Activated CD4-positive, alpha-beta T cell treated with anti-CD3 and anti-CD28 coated beads, Interleukin-2, amount 10 ng/mL, durations not matched to agents 7 days and 5 days (primary cell): ENCODE measurements around the gene CTDNEP1. TPM values are rescaled to one million over a fixed set of nuclear protein-coding genes. Genes with fewer than 3 reads are reported as not detected.

Experiments used
- CTCF ChIA-PET: fragments of 350-600 bp; sonication (Branson Sonifier 250); formaldehyde crosslinking; loops from one replicate; lab custom pipeline; 2021; ENCODE audit warnings: antibody characterized with exemption; lab: Charles Lee
- POLR2A ChIA-PET: fragments of 350-600 bp; sonication (Branson Sonifier 250); formaldehyde crosslinking; loops from one replicate; lab custom pipeline; 2021; ENCODE audit warnings: antibody characterized with exemption; lab: Charles Lee
- DNase-seq: peaks from one replicate; pipeline ENCODE4 v3.0.0-alpha.2; 2020
- H3K27ac Mint-ChIP-seq: one replicate; pipeline ENCODE4 v1.8.0; 2021; ENCODE audit warnings: mild to moderate bottlenecking, moderate library complexity, mixed read lengths
- H3K27me3 Mint-ChIP-seq: one replicate; pipeline ENCODE4 v1.8.0; 2021; ENCODE audit warnings: mixed read lengths
- H3K36me3 Mint-ChIP-seq: one replicate; pipeline ENCODE4 v1.8.0; 2021; ENCODE audit warnings: low read depth, mixed read lengths
- H3K4me1 Mint-ChIP-seq: one replicate; pipeline ENCODE4 v1.8.0; 2021; ENCODE audit warnings: mixed read lengths
- H3K4me3 Mint-ChIP-seq: one replicate; pipeline ENCODE4 v1.8.0; 2021; ENCODE audit warnings: mild to moderate bottlenecking, moderate library complexity, mixed read lengths
- H3K9me3 Mint-ChIP-seq: one replicate; pipeline ENCODE4 v1.8.0; 2021; ENCODE audit warnings: mixed read lengths
- total RNA-seq, 2 experiments: library from RNA; stranded (reverse); gene quantifications; one replicate each; pipeline ENCODE4 v1.2.3, GENCODE V29; 2021

CTDNEP1 gene
- total RNA-seq, 2 experiments from 2014 or later, result 168 to 183 TPM

- POLR2A ChIA-PET, result no interaction called here
- H3K4me3 Mint-ChIP-seq, result peak overlapping the region; percentile 77
- CTCF ChIA-PET, result interaction anchor here (0.6 to 2.0 kb wide), 4 partner anchors 10 to 170 kb away, joined by 3 to 5 read pairs (median 4); no protein-coding TSS in a partner anchor
Measured at GRCh38 chr17:7215652-7216180, 35.8 kb downstream of the CTDNEP1 start.

GRCh38 chr17:7215136-7215638 is 36.3 kb downstream of the CTDNEP1 start:
- ChIA-PET CTCF (interaction anchor here (0.9 to 2.0 kb wide), 6 partner anchors 9 to 169 kb away, joined by 3 to 7 read pairs (median 4); partner anchors contain the start of gene DVL2), POLR2A (no interaction called here)
- no peaks in the 10 kb centered on the region for H3K9me3 Mint-ChIP-seq
- H3K4me1 Mint-ChIP-seq, result peaks cover 67% of the 10 kb centered on the region
- no peak for DNase-seq
- peaks cover 10% of the 10 kb centered on the region for H3K27me3 Mint-ChIP-seq
- H3K27ac Mint-ChIP-seq, result peak overlapping the region; percentile 89
- H3K4me3 Mint-ChIP-seq, result peak overlapping the region; percentile 77
- H3K36me3 Mint-ChIP-seq, result no peaks in the 10 kb centered on the region

More at GRCh38 chr17:7215652-7216180, 35.8 kb downstream of the CTDNEP1 start:
- Mint-ChIP-seq H3K27ac (peak overlapping the region; percentile 31), H3K27me3 (peaks cover 9% of the 10 kb centered on the region), H3K36me3 (peaks cover under 1% of the 10 kb centered on the region), H3K9me3 (no peaks in the 10 kb centered on the region), H3K4me1 (peaks cover 71% of the 10 kb centered on the region)
- no peak for DNase-seq

GRCh38 chr17:7214300-7215135 is 37.0 kb downstream of the CTDNEP1 start:
- Mint-ChIP-seq H3K4me1 (peaks cover 68% of the 10 kb centered on the region), H3K27ac (peak overlapping the region; percentile 89), H3K4me3 (peak overlapping the region; percentile 77), H3K27me3 (peaks cover 15% of the 10 kb centered on the region), H3K9me3 (no peaks in the 10 kb centered on the region), H3K36me3 (no peaks in the 10 kb centered on the region)
- CTCF ChIA-PET, result interaction anchor here (0.7 to 2.0 kb wide), 11 partner anchors 10 to 194 kb away, joined by 3 to 7 read pairs (median 3); partner anchors contain the start of genes DVL2 and PHF23
- POLR2A ChIA-PET, result no interaction called here
- peak; percentile 99 for DNase-seq

DNA sequence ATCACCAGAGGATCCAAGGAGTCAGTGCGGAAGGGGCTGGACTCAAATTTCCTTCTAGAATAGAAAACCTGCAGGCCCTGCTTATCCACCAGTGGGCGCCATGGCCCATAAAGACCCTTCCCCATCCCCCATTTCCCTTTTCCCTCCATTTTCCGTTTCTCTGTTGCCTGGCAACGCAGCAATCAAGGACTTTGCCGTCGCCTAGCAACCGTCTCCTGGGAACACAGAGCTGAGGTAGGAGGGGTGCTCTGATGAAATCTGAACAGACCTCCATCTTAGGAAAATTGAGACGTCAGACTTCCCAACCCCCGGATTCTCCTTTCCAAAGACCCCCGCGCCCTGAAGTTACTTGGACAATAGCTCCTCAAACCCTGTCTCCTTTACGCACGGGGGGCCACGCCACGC is 37.6 kb downstream of the CTDNEP1 start:
- Mint-ChIP-seq H3K4me1 (peaks cover 62% of the 10 kb centered on the region), H3K9me3 (no peaks in the 10 kb centered on the region), H3K36me3 (no peaks in the 10 kb centered on the region), H3K27me3 (peaks cover 15% of the 10 kb centered on the region), H3K27ac (peak overlapping the region; percentile 89), H3K4me3 (peak overlapping the region; percentile 77)
- peak; percentile 81 for DNase-seq
- CTCF ChIA-PET, result interaction anchor here (0.7 to 2.0 kb wide), 9 partner anchors 10 to 193 kb away, joined by 3 to 7 read pairs (median 3); partner anchors contain the start of genes DVL2 and PHF23
- POLR2A ChIA-PET, result no interaction called here

DNA sequence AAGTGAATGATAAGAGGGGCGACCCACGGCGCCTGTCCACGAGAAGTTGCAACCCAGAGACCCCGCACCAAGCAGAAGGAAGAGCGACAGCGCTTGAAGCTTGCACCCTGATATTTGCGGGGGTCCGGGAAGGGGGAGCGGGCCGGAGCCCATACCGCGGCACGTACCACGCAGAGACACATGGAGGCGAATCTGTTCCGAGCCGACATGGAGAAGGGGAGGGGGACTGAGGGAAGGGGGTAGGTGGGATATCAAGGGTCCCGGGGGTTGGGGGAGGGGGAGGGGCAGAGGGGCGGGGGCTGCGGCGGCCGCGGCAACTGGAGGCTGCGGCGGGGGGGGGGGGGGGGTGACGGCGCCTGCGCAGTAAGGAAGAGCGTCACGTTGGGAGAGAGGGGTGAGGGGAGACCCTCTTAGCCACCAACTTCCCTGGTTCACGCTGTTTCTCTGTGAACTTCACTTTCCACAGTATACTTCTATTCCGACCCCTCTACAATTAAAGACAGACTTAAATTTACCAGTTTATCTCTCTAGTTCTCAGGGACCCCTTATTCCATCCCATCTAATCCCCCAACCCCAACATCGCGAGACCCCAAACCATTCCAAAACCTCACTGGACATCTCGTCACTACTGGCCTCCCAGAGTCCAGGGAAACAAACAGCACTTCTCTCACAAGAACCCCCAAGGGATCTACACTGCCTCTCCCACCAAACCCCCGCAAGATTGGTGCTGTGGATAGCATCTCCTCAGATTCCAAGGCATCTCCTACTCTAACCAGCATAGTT is 39.9 kb downstream of the CTDNEP1 start:
- Mint-ChIP-seq H3K36me3 (no peaks in the 10 kb centered on the region), H3K4me1 (peaks cover 48% of the 10 kb centered on the region), H3K27ac (no peak overlapping the region), H3K9me3 (no peaks in the 10 kb centered on the region), H3K27me3 (peaks cover 15% of the 10 kb centered on the region), H3K4me3 (no peak overlapping the region)
- no peak for DNase-seq
- ChIA-PET POLR2A (no interaction called here), CTCF (no interaction called here)

DNA sequence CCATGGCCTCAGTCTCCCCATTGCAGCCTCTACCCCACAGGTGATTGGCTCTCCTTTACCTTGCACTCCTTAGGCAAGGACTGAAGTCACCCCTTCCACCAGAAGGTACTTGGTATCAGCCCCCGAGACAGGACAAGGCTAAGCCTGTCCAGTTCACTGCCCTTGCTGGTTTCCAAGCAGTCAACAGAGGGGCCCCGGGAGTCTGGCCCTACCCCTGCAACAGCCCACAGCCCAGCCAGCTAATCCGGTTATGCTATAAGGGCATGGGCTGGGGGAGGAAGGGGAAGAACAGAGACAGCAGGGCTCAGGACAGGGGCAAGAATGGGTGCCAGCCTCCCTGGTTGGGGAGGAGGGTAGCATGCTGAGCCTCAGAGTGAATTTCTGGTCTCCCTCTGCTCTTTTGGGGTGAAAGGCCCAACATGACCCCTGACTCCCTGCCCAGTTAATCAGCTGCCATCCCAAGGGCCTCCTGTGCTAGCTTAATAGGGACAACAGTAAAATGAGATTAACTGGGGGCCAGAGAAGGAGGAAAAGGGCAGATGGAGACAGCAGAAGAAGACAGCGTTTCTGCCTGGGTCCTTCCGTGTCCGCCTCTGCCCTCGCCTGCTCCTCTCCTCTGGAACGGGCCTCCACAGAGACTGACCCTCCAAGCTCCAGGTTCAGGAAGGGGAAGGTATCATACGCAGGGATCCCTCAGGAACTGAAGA is 42.6 kb downstream of the CTDNEP1 start:
- H3K9me3 Mint-ChIP-seq, result no peaks in the 10 kb centered on the region
- H3K4me1 Mint-ChIP-seq, result peaks cover 49% of the 10 kb centered on the region
- no peak overlapping the region for H3K4me3 Mint-ChIP-seq
- H3K27ac Mint-ChIP-seq, result no peak overlapping the region
- ChIA-PET POLR2A (no interaction called here), CTCF (interaction anchor here (1.5 kb wide), 1 partner anchor 10 kb away, joined by 3 read pairs; no protein-coding TSS in a partner anchor)
- peaks cover 15% of the 10 kb centered on the region for H3K27me3 Mint-ChIP-seq
- no peak for DNase-seq
- H3K36me3 Mint-ChIP-seq, result no peaks in the 10 kb centered on the region

GRCh38 chr17:7208027-7208571 is 43.4 kb downstream of the CTDNEP1 start:
- H3K4me3 Mint-ChIP-seq, result no peak overlapping the region
- POLR2A ChIA-PET, result no interaction called here

GRCh38 chr17:7207120-7208001 is 44.2 kb downstream of the CTDNEP1 start:
- Mint-ChIP-seq H3K9me3 (no peaks in the 10 kb centered on the region), H3K36me3 (peaks cover 2% of the 10 kb centered on the region), H3K27me3 (peaks cover 14% of the 10 kb centered on the region), H3K4me1 (peaks cover 45% of the 10 kb centered on the region), H3K27ac (no peak overlapping the region), H3K4me3 (no peak overlapping the region)
- ChIA-PET POLR2A (no interaction called here), CTCF (interaction anchor here (0.7 to 1.6 kb wide), 5 partner anchors 11 to 129 kb away, joined by 3 to 4 read pairs (median 3); partner anchors contain the start of gene ACAP1)
- no peak for DNase-seq

More at GRCh38 chr17:7208027-7208571, 43.4 kb downstream of the CTDNEP1 start:
- Mint-ChIP-seq H3K4me1 (peaks cover 47% of the 10 kb centered on the region), H3K27me3 (peaks cover 15% of the 10 kb centered on the region), H3K27ac (no peak overlapping the region), H3K9me3 (no peaks in the 10 kb centered on the region), H3K36me3 (peaks cover under 1% of the 10 kb centered on the region)
- CTCF ChIA-PET, result interaction anchor here (0.7 to 1.6 kb wide), 2 partner anchors 12 to 128 kb away, joined by 3 read pairs; partner anchors contain the start of gene ACAP1
- DNase-seq, result no peak

- ChIA-PET CTCF (interaction anchor here (1.0 kb wide), 1 partner anchor 10 kb away, joined by 4 read pairs; no protein-coding TSS in a partner anchor), POLR2A (no interaction called here)
- Mint-ChIP-seq H3K27me3 (peaks cover 6% of the 10 kb centered on the region), H3K36me3 (peaks cover 2% of the 10 kb centered on the region), H3K9me3 (no peaks in the 10 kb centered on the region), H3K4me3 (peak overlapping the region; percentile 69), H3K4me1 (peaks cover 37% of the 10 kb centered on the region), H3K27ac (peak overlapping the region; percentile 86)
- DNase-seq, result no peak
Measured at GRCh38 chr17:7205561-7205960, 46.0 kb downstream of the CTDNEP1 start.

DNA sequence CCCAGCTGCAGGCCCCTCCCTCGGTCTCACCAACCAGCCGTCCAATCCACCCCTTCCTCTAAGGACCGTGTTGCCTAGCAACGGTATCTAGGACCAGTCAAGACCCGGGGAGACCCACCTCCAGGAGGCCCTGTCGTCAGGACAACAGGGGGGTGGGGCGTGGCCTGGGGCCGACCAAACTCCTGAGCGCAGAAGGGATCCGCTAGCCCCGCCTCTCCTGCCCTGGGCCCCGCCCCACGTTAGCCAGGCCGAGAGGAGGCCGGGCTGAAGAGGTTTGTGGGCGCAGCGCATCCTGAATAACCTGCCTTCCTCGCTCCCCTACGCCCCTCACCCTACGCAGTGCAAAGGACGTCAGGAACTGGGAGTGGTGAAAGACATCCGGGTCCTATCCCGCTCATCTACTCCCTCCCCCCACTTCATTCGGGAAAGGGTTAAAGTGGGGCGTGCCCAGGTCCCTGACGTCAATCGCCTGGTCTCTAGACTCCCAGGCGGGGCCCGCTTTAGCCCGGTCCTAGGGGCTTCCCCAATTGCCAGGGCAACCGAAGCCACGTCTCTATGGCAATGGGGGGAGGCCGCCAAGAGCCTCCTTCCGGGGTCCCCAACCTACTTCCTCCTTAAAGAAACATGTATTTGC is 46.6 kb downstream of the CTDNEP1 start:
- Mint-ChIP-seq H3K27ac (peak overlapping the region; percentile 86), H3K36me3 (peaks cover 2% of the 10 kb centered on the region), H3K4me1 (peaks cover 34% of the 10 kb centered on the region), H3K27me3 (peaks cover 2% of the 10 kb centered on the region), H3K9me3 (no peaks in the 10 kb centered on the region), H3K4me3 (peak overlapping the region; percentile 69)
- CTCF ChIA-PET, result interaction anchor here (0.7 kb wide), 1 partner anchor 41 kb away, joined by 3 read pairs; no protein-coding TSS in a partner anchor
- POLR2A ChIA-PET, result no interaction called here
- peak; percentile 93 for DNase-seq
